Measurements from ENCODE around the gene CEP250.
A peak's percentile ranks its signal among the peaks of the same experiment; 100 is the strongest.

DNA sequence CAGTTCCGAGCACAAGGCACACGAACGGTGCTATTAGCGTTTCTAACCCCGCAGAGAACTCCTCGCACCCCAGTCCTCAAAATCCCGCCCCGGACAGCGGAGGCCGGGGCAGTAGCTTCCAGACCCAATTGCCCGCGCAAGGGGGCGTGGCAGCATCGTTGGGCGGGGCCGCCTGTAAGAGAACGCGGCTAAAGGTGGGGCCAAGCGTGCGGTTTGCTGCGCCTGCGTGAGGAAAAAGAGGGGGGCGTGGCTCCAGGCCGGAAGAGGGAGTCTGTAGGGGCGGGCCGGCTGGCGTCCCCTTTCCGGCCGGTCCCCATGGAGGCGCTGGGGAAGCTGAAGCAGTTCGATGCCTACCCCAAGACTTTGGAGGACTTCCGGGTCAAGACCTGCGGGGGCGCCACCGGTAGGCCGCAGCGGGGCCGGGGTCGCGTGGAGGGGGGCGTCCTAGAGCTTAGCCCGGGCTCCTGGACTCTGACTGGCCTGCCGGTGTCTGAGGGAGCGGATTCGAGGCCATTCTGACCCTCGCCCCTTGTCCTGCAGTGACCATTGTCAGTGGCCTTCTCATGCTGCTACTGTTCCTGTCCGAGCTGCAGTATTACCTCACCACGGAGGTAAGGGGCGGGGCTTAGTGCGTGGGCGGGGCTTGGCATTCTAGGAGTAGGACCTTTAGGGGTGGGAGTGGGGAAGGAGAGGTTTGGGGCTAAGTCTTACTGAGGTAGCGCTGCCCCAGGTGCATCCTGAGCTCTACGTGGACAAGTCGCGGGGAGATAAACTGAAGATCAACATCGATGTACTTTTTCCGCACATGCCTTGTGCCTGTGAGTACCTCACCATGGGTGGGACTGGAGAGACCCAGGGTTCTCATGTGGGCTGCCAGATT lies 86.6 kb downstream of the CEP250 start, which contains the start of gene ERGIC3:
- TF ChIP-seq CTCF (IDR thresholded peaks at IDR 0.05 in 2 of 3, conservative IDR thresholded peaks at IDR 0.05 in 1 of 3; ENCODE audit: borderline replicate concordance in 1 of 3, insufficient read depth in 1 of 3, low read depth in 2 of 3, low read length in 2 of 3) (no peak), POLR2A (IDR thresholded peaks at IDR 0.05; ENCODE audit: borderline replicate concordance, extremely low read depth, insufficient read depth, insufficient read length) (peak; percentile 81)

Data from HCT116 (cell line).